NCI-H1048 (cell line): Measurements from ENCODE around the gene LBP.
"Not testable (repeated sequence)": the region's sequence is repeated elsewhere in the genome, so short reads cannot be mapped to it uniquely, and the experiment has no call there.

Source experiments
- DNase-seq: peaks from one replicate; lab custom pipeline; 2025; lab: John Stamatoyannopoulos, UW

LBP gene

GRCh38 chr20:38346247-38346651 is at the start of gene LBP:
LBP (plus strand) TSS chr20:38346482; CDS start chr20:38346517, 35 bp downstream.
- no peak for DNase-seq

GRCh38 chr20:38297916-38298674 is 48.2 kb upstream of the LBP start:
- no peak for DNase-seq

GRCh38 chr20:38298768-38299288 is 47.5 kb upstream of the LBP start:
- DNase-seq, result no peak

- DNase-seq, result no peak
Measured at GRCh38 chr20:38299963-38300362, 46.3 kb upstream of the LBP start.

GRCh38 chr20:38300438-38300837 is 45.8 kb upstream of the LBP start:
- DNase-seq, result no peak

- DNase-seq, result no peak
Measured at GRCh38 chr20:38301309-38301708, 45.0 kb upstream of the LBP start.

GRCh38 chr20:38302786-38303185 is 43.5 kb upstream of the LBP start:
- DNase-seq, result no peak

GRCh38 chr20:38303908-38304379 is 42.3 kb upstream of the LBP start, which contains the start of gene BPI:
BPI (plus strand) TSS chr20:38304156; CDS start chr20:38304224, 68 bp downstream.
- no peak for DNase-seq

GRCh38 chr20:38304845-38305447 is 41.3 kb upstream of the LBP start:
- DNase-seq, result no peak

GRCh38 chr20:38305541-38305940 is 40.7 kb upstream of the LBP start:
- DNase-seq, result no peak

GRCh38 chr20:38306379-38306778 is 39.9 kb upstream of the LBP start:
- no peak for DNase-seq

GRCh38 chr20:38307371-38308046 is 38.8 kb upstream of the LBP start:
- no peak for DNase-seq

GRCh38 chr20:38308047-38308438 is 38.2 kb upstream of the LBP start:
- no peak for DNase-seq

GRCh38 chr20:38308447-38308846 is 37.8 kb upstream of the LBP start:
- DNase-seq, result no peak

GRCh38 chr20:38311091-38311490 is 35.2 kb upstream of the LBP start:
- DNase-seq, result no peak

- no peak for DNase-seq
Measured at GRCh38 chr20:38311491-38311890, 34.8 kb upstream of the LBP start.

GRCh38 chr20:38313676-38314075 is 32.6 kb upstream of the LBP start:
- no peak for DNase-seq

- DNase-seq, result not testable (repeated sequence)
Measured at GRCh38 chr20:38314350-38314749, 31.9 kb upstream of the LBP start.

GRCh38 chr20:38315290-38315966 is 30.9 kb upstream of the LBP start:
- DNase-seq, result no peak

GRCh38 chr20:38316341-38316740 is 29.9 kb upstream of the LBP start:
- no peak for DNase-seq

- no peak for DNase-seq
Measured at GRCh38 chr20:38317422-38317821, 28.9 kb upstream of the LBP start.

- no peak for DNase-seq
Measured at GRCh38 chr20:38320221-38320620, 26.1 kb upstream of the LBP start.
